Stimulated activated CD8-positive, alpha-beta memory T cell treated with anti-CD3 and anti-CD28 coated beads, Interleukin-4, amount 100 ng/mL, for 1 hour (primary cell): Measurements from ENCODE around the gene PRIMPOL.
"Not testable (repeated sequence)": the region's sequence is repeated elsewhere in the genome, so short reads cannot be mapped to it uniquely, and the experiment has no call there.

Experiments
- DNase-seq, 2 donors: peaks; one replicate each; pipeline ENCODE4 v3.0.0-alpha.2; 2020; ENCODE audit warnings: low read depth in 2 of 2, low spot score in 1 of 2

The PRIMPOL gene

DNA sequence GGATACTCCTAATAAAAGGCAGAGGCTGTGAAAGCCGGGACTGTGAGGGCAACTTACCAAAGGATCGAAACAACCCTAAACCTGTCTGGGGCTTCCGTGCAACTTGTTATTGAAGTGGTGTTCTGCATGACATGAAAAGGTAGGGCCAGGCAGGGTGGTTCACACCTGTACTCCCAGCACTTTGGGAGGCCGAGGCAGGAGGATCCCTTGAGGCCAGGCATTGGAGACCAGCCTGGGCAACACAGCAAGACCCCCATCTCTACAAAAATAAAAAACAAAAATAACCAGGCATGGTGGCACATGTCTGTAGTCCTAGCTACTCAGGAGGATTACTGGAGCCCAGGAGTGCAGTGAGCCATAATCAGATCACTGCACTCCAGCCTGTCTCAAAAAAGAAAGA lies 12.6 kb upstream of the PRIMPOL start:
- no peak for DNase-seq

DNA sequence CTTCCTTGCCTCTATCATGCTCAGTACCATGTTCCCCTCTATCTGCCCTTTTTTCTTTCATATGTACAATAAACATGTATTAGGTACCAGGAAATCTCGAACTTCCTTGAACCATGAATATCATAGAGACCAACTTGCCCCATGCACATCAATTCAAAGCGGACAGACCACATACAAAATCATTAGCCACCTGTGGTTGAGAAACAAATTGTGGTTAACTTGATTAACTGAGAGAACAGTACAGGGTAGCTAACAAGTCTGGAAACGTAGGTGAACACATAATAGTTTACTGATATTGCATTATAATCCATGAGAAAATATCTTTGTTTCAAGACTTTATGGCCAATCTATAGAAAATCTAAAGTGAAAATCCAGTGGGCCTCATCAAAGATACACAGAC lies 8.5 kb upstream of the PRIMPOL start:
- no peak for DNase-seq

DNA sequence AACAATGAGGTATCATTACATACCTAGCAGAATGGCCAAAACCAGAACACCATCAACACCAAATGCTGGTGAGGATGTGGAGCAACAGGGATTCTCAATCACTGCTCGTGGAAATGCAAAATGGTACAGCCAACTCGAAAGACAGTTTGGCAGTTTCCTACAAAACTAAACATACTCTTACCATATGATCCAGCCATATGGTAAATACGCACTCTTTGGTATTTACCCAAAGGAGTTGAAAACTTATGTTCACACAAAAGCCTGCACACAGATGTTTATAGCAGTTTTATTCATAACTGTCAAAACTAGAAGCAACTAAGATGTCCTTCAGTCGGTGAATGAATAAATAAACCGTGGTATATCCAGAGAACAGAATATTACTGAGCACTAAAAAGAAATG lies 8.1 kb upstream of the PRIMPOL start:
- no peak for DNase-seq

DNA sequence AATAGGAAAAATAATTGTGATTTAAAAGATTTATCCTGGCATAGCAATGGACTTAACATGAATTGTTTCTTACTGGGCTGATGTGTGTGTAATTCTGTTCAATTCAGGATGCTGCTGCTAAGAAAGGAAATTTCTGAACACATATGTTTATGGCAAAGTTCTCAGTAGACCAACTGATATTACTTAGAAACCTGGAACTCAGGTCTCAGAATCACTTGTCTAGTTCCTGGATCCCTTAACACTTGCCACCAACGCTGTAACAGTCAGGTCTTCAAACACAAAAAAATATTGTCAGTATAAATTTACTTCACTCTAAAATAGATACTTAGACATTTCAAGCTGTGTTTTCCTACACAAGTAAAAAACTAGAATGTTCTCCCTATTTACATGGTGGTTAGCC lies 5.8 kb upstream of the PRIMPOL start:
- DNase-seq = no peak

DNA sequence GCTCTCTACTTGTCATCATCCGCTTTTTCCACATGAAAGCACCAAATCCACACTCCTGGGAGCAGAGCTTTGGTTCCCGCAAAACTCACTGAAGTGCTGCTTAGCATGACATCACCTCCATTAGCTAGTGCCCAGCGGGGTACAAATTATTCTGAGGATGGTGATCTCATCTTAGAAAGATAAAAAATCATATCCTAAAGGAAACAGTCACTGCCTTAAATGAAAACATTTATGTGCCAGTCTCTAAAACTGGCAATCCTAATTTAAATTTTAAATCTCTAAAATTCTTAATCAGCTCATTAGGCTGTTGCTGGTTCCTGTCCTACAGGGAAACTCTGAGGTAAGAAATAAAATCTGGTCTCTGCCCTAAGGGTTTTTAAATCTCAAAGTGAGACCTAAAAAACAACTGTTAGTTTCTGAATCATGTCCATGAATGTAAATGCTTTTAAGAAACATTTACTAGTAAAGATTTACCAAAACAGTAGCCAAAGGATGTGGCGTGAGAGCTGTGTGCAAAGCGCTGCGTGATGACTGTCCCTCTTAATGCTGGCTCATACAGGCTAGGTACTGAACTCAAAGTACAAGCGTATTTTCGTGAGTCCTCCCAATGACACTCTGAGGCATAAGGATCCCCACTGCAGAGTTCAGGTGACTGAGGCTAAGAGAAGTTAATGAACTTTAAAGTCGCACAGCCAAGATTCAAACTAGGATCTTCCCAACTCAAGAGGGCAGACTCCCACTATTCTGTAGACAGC lies 4.8 kb upstream of the PRIMPOL start:
- no peak for DNase-seq

DNA sequence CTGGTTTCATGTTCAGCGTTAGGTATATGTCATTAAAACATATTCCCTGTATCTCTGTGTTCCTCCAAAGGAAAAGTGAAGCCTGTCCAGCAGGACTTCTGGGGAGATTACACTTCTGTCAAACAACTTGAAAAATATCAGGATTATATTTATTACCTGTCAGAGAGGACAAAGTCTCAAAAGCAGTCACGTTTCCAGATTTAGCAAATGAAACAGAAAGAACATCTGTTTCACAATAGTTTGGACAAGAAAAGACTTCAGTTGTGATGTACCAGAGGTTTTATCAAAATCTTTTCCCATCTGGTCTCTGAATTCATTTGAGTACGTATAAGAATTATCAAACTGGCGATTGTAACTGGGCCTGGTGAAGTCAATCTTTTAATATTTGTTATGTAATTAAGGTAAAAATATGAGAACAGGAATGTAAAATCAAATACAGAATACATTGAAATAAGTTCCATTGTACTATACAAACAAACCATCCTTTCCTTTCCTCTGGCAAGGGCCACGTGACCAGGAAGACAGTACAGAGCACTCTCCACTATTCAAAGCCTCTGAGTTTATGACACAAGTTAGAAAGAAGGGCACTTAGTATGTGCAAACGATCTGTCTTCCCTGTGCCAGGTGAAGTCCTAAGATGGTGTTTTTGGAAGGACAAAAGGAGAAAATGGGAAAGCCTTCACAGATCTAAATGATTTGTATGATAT lies 3.5 kb upstream of the PRIMPOL start:
- no peak for DNase-seq

DNA sequence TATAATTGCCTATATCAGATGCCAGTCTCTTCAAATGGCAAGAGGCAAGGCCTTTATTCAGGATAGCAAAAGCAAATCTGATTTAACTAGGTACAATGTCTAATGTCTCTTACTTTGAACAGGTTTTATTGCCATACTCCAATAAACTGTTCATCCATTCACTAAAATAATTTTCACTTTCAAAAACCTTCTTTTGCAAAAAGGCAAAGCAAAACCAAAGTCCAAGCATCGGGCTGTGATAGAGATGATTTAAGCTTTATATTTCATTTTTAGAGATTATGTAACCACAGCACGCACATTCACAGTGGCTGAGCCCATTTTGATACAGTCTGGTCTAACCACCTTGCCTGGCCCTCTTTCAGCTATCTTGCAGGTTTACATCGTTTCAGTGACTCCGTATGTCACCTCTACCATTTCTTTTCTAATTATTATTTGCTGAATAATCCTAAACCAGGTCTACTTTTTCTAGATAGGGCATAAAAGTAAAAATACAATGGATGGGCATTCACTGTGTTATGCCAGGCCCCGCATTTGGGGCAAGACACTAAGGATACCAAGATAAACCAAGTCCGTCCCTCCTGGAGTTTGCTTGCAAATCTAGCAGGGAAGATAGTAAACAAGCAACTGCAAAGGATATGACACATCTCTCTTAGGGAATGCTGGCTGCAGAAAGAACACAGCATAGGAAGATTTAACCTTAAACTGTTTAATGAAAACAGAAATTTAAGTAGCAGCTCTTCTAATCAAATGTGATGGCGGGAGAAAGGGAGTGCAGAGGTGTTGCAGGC lies 2.1 kb upstream of the PRIMPOL start:
- no peak for DNase-seq

DNA sequence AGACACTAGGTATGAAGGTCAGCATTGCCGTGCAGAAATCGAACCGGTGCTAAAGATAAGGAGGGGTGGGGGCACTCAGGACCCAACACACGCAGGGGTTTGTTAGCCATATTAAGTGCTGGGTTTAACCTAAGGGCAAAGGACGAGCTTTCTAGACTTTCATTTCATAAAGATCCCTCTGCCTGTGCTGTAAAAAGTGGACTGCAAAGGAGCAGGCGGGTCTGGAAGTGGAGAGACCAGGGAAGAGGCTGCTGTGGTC lies 1.6 kb upstream of the PRIMPOL start:
- no peak for DNase-seq

DNA sequence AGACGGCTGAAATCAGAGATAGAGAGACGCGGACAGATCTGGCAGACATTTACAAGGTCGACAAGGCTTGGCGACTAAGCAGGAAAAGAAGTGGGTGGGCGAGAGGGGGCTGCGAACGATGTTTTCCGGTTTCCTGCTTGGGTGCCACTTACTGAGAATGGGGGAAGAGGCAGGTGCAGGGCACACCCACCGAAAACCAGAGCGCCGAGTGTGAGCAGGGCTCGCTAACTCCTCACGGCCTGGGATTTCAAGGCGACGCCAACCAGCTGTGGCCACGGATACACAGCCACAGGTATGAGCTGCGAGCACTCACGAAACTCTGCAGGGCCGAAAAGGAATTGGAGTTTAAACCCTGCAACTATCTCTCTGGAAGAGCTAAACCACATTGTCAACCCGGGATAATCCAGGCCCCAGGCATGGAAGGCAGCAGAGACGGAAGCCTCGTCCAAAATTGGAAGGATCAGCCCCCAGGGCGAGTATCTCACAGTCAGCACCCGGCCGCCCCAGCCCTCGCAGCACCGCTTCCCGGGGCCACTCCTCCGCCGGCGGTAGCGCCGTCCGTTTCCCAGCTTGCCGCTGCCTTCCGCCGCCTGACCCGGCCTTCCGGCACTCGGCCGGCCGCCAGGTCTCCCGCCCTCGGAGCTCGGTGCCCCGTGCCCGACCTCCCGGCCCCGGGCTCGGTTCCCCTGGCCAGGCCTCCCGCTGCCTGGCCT lies 1.1 kb upstream of the PRIMPOL start:
- DNase-seq = peak in 1 of 2 donors; percentile 8

DNA sequence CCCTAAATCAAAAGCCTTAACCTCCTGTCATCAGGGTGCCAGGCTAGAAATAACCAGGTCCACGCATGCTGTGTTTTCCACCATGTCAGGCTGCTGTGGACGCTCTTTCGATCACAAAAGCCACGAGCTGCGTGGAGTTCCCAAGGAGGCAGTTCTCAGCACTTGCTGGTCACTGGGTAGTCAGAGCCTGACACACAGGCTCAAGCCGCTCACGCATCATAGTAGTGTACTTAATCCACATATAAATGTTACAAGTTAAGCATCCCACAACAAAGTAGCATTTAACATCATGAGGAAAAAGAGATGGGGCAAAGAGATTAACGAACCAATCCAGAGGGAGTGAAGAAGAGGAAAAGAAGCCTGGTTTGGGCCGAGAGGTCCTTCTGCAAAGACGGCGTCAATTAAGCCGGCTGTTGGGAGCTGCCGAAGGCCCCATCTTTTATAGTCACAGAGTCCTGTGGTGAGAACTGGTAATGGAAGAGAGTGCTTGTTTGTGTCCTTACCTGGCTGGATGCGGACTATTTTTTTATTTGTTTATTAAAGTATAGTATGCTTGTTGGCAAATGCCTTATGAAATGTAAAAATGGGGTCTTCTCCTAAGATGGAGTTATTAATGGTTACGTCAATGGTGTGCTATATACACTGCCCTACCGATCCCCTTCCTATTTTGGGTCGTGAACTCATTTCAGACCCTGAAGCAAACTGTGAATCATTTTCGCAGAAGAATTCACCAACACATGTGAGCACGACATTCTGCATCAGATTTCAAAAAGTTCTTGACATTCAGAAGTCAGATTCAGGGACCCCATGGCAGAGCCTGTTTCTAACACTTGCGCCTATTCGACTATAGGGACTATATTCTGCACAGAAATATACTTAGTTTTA lies 675 bp downstream of the PRIMPOL start:
- no peak for DNase-seq

DNA sequence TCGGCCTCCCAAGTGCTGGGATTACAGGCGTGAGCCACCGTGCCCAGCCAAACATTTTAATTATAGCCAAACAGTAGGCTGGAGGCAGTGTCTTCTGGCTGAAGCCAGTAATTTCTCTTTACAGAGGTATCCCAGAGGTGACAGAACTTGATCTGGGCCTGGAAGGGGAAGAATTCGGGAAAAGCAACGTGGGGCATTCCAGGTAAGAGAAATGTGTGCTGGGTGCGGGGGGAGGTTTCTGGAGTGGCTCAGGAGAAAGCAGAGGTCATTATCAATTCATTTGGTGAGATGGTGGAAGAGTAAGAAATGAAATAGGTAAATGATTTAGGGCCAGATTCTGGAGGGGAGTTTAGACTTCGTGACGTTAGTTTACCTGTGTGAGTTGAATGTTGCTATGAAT lies 2.4 kb downstream of the PRIMPOL start:
- no peak for DNase-seq

DNA sequence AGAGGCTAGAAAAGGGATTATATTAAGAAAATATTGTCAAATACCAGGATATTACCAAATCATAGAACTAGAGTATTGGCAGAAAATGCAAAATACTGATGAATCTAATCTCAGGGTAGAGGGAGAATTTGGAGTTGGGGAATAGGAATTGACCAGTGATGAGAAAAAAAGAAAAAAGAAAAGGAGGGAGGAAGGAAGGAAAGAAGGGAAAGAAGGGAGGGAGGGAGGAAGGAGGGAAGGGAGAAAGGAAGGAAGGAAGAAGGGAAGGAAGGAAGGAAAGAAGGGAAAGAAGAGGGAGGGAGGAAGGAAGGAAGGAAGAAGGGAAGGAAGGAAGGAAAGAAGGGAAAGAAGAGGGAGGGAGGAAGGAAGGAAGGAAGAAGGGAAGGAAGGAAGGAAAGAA lies 3.1 kb downstream of the PRIMPOL start:
- not testable (repeated sequence) for DNase-seq

DNA sequence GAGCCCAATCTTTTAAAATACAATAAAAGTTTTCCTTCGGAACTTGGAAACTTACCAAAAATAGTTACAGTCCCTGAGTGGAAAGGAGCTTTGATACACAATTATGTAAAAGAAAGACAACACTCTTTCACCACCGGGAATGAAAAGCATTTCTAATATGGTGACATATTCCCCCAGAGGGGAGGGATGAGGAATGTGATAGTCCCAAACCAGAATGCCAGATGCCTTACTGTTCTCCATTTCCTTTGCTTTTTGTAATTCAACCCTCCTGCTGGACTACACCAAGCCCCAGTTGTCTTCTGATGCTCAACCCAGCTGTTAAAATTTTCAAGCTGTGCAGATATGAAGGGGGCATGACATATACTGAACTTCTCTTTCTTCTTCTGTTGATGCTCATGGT lies 4.1 kb downstream of the PRIMPOL start:
- no peak for DNase-seq

DNA sequence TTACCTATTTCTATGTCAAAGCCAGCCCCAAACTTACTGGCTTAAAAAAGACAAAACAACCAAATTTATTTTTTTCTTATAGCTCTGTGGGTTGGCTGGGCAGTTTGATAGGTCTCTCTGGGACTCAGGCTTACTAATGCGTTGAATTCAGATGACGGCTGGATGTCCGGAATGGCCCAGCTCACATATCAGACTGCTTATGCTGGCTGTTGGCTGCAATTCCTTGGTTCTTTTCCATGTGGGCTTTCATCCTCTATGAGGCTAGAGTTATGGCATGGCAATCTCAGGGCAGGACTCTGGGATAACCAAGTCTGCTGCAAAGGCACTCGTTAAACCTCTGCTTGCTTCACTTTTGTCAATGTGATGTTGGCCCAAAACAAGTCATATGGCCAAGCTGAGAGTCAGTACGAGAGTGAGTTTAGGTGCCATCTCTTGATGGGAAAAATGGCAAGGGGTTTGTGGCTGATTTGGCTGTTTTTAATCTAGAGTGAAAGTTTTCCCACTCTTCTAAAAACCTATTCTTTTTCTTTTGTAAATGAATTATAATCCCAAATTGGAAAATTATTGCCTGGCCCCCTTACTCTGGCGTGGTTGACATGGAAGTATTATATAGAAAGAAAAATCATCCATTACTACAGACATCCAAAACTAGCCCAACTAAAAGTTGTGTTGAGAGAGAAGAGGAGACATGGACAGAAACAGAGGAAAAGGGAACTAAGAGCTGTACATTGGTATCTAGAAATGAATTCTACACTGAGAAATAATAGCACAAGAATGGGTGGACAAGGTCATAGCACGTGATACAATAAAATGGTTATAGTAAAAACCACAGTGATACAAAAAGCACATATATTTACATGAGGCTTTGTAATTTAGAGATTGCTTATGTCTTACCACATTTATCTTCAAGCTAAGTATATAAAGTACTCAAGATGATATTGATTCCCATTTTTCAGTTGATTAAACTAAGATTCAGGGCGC lies 6.6 kb downstream of the PRIMPOL start:
- DNase-seq = no peak

DNA sequence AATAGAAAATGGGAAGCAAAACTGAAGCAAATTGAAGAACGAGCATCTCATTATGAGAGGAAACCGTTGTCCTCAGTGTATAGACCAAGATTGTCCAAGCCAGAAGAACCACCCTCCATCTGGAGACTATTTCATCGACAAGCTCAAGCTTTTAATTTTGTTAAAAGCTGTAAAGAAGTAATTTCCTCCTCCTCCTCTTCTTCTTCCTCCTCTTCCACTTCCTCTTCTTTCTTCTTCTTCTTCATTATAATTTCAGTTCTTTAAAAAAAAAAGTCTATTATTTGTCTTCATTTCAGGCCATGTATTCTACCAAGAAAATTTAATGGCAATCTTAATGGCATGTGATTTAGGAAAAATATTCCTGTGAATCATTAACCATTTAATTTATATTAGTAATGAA lies 7.6 kb downstream of the PRIMPOL start:
- DNase-seq = no peak

DNA sequence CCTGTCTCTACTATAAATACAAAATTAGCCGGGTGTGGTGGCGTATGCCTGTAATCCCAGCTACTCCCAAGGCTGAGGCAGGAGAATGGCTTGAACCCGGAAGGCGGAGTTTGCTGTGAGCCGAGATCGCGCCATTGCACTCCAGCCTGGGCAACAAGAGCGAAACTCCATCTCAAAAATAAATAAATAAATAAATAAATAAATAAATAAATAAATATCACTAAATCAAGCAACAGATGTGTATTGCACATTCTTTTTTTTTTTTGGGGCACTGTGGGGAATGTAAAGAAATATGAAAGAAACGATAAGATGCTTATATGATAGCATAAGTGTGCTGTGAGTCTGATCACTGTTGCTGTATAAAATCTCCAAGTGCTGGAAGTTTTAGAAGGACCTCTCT lies 8.3 kb downstream of the PRIMPOL start:
- not testable (repeated sequence) for DNase-seq

DNA sequence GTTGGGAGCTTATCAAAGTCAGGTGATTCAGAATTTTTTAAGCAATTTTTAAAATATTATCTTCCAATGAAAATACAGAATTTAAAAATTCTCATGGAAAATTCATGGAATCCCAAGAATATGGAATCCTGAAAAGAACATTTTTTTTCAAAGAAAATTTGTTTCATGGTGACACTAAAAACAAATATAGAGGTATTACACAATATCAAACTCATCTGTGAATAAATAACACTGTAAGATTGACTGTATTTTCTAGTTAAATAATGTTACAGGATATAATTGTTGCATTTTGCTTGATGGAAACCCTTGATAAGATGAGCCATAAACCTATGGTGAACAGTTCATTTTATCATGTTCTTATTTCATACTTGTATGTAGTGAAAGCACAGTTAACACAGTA lies 11.4 kb downstream of the PRIMPOL start:
- no peak for DNase-seq

DNA sequence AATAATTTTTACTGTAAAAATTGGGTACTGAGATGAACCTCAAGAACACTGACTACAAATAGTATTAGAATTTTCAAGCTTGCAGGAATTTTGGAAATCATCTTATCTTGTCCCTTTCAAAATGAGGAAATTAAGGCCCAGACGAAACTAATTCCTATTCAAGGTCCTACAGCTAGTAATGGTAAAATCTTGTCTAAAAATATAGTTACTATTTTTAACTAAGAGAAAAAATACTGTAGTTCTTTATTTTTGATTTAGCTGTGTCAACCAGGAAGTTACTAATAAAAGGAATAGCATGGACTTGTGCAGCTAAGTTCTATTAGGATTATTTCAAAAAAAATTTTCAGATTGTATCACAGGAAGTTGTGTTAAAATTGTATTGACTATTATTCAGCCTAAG lies 12.7 kb downstream of the PRIMPOL start:
- no peak for DNase-seq

DNA sequence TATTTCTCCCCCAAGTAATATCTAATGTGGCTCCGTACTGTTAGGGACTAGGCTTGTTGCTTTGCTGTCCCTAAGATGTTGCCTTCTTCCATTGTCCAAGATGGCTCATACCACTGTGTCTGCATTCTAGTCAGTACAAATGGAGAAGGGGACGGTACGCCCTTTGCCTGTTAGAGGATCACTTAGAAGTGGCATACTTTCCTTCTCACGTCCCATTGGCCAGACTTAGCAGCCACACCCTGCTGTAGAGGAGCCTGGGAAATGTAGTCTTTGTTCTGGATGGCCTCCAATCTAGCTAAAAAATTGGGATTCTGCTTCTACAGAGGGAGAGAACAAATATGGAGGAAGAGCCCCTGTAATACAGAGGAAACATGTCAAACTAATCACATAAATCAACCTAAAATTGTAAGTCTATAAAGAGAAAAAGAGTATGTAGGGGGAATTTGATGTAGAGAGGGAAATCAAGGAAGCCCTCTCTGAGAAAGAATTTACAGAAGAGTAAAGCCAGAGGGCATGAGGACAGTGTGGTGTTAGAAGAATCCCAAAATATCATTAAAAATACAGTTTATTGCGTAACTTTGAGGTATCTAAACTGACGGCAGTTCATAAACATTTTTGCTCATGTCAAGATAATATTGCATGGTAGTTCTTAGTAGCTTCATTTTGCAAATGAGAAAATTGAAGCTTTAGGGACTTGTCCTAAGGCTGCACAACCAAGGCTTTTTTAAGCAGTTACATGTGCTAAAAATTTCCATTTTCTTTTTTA lies 15.1 kb downstream of the PRIMPOL start:
- no peak for DNase-seq
